ENCODE results near the gene ISL1. TPM values are rescaled to one million over a fixed set of nuclear protein-coding genes. Genes with fewer than 3 reads are reported as not detected.

ISL1 gene
- total and polyA plus RNA-seq, 2 of the 4 experiments (the other 2 are of a cell fraction), result under 0.01 TPM; not detected in 1

GRCh38 chr5:51433052-51433710 is 49.9 kb downstream of the ISL1 start:
- no peak overlapping the region for H3K4ac ChIP-seq (ENCODE audit: low read depth, low read length)
- H2BK20ac ChIP-seq (ENCODE audit: low read depth, low read length), result no peak overlapping the region
- H3K4me3 ChIP-seq (ENCODE audit: insufficient read depth, low read depth, low read length), result no peak overlapping the region
- H2BK15ac ChIP-seq (ENCODE audit: low read depth, low read length), result no peak overlapping the region
- no peak overlapping the region for H3K4me2 ChIP-seq (ENCODE audit: low read depth, low read length)
- H3K79me1 ChIP-seq (ENCODE audit: low read depth in 1 of 2, low read length in 2 of 2), result no peaks in the 10 kb centered on the region
- no peak overlapping the region for H2AFZ ChIP-seq (replicated peaks; ENCODE audit: low read length, poor library complexity)
- no peak overlapping the region for H2BK5ac ChIP-seq (ENCODE audit: low read depth, low read length, poor library complexity, severe bottlenecking)
- intact Hi-C loops (cut with micrococcal nuclease) (no loop called here), dilution Hi-C loops (cut with HindIII; ENCODE audit: low sequenced_read_pairs, unreplicated experiment) (no loop called here), in situ Hi-C loops (cut with MboI; ENCODE audit: low sequenced_read_pairs) (no loop called here)
- no peak for ATAC-seq (ENCODE audit: low read depth)
- no peak overlapping the region for H3K18ac ChIP-seq (ENCODE audit: low read depth, low read length)
- H4K91ac ChIP-seq (ENCODE audit: insufficient read depth, low read depth, low read length), result no peak overlapping the region
- no peak overlapping the region for H4K5ac ChIP-seq (ENCODE audit: low read depth, low read length)
- H3K27ac ChIP-seq (ENCODE audit: insufficient read depth, low read length), result no peak overlapping the region
- H2AK5ac ChIP-seq (ENCODE audit: low read depth, low read length), result no peak overlapping the region
- no peak overlapping the region for H3K23ac ChIP-seq (ENCODE audit: low read depth, low read length)
- ChIA-PET CTCF (no interaction called here), POLR2A (ENCODE audit: unreplicated experiment) (no interaction called here)
- BruUV-seq (replicated peaks), result no TSS peak
- WGBS, 2 experiments (ENCODE audit: extremely low coverage in 2 of 2, insufficient read length in 1 of 2), result 90% methylated on average over 2 of the region's 3 CpGs; no CpG with 5 or more reads in 1 of the 2 experiments
- no peak overlapping the region for H4K8ac ChIP-seq (ENCODE audit: low read depth in 2 of 2, low read length in 2 of 2)
- no peak overlapping the region for H3K56ac ChIP-seq (ENCODE audit: extremely low read depth, insufficient read depth, low read length)
- no peak for DNase-seq
- no peak overlapping the region for H2AK9ac ChIP-seq (replicated peaks; ENCODE audit: low read depth, low read length, poor library complexity)
- H4K20me1 ChIP-seq (ENCODE audit: insufficient read depth, low read length), result no peaks in the 10 kb centered on the region
- no peaks in the 10 kb centered on the region for H3K4me1 ChIP-seq (ENCODE audit: control insufficient read depth, insufficient read depth, low read length)
- no peaks in the 10 kb centered on the region for H3K9me1 ChIP-seq (ENCODE audit: insufficient read depth, low read length)
- no peak overlapping the region for H3K9ac ChIP-seq (ENCODE audit: low read depth, low read length)
- no peaks in the 10 kb centered on the region for H3K36me3 ChIP-seq (ENCODE audit: control insufficient read depth, insufficient read depth, low read length)
- H3K9me3 ChIP-seq (ENCODE audit: control insufficient read depth, insufficient read depth, low read length), result no peaks in the 10 kb centered on the region
- no peaks in the 10 kb centered on the region for H3K27me3 ChIP-seq (ENCODE audit: control insufficient read depth, insufficient read depth, low read length)
- no peak for TF ChIP-seq RCOR1 (IDR thresholded peaks at IDR 0.05; ENCODE audit: insufficient replicate concordance, low read length)
- TF ChIP-seq BHLHE40 (IDR thresholded peaks at IDR 0.05; ENCODE audit: low read depth, low read length), result no peak
- no peak for TF ChIP-seq MXI1 (IDR thresholded peaks at IDR 0.05; ENCODE audit: borderline replicate concordance, low read depth, low read length)
- no peak for TF ChIP-seq CHD1 (IDR thresholded peaks at IDR 0.05; ENCODE audit: low read depth, low read length)
- no peak for TF ChIP-seq NFE2L2 (IDR thresholded peaks at IDR 0.05; ENCODE audit: low read depth, low read length)
- TF ChIP-seq CEBPB (IDR thresholded peaks at IDR 0.05; ENCODE audit: low read depth, low read length), result no peak
- no peak for TF ChIP-seq MAFK (IDR thresholded peaks at IDR 0.05; ENCODE audit: low read depth, low read length)
- no peak for TF ChIP-seq ELK1 (IDR thresholded peaks at IDR 0.05; ENCODE audit: borderline replicate concordance, low read depth, low read length)
- no peak for TF ChIP-seq RFX5 (IDR thresholded peaks at IDR 0.05; ENCODE audit: low read depth, low read length)
- TF ChIP-seq POLR2A (IDR thresholded peaks at IDR 0.05; ENCODE audit: low read depth, low read length), result no peak
- TF ChIP-seq SMC3 (IDR thresholded peaks at IDR 0.05; ENCODE audit: low read depth, low read length), result no peak
- no peak for TF ChIP-seq RAD21 (IDR thresholded peaks at IDR 0.05; ENCODE audit: low read length)
- H3K14ac ChIP-seq (replicated peaks; ENCODE audit: low read depth, low read length), result no peak overlapping the region
- H2BK120ac ChIP-seq (ENCODE audit: low read depth, low read length), result no peak overlapping the region
